Body of pancreas (tissue), 4 donors: ENCODE results near the gene PRMT5.

Experiments used
- CTCF ChIP-seq, 7 experiments: fragments of 450-650 bp in 4 of 7; fragments of 200-600 bp in 3 of 7; sonication (generic) in 3 of 7; IDR thresholded peaks; one replicate each; pipeline ENCODE4 v1.5.1; 2016 to 2019; ENCODE audit warnings: antibody characterized with exemption in 7 of 7
- POLR2A ChIP-seq, 3 donors: fragments of 450-650 bp; IDR thresholded peaks; one replicate each; pipeline ENCODE4 v1.6.1; 2016; ENCODE audit warnings: antibody characterized with exemption in 3 of 3, mild to moderate bottlenecking in 2 of 3

- TF ChIP-seq CTCF (IDR thresholded peaks at IDR 0.05) (no peak), POLR2A (IDR thresholded peaks at IDR 0.05) (no peak)
These were observed 36.7 kb downstream of the PRMT5 start for GRCh38 chr14:22892488-22892887.
